WERI-Rb-1 (cell line): ENCODE data around the gene UNC5A.

Experiments used
- DNase-seq: peaks from one replicate; pipeline ENCODE4 v3.0.0-alpha.2; 2020
- H3K27ac ChIP-seq: fragments of 250-450 bp; sonication (Bioruptor Pico); 2 replicates; pipeline ENCODE4 v1.5.1; 2020; ENCODE audit warnings: mild to moderate bottlenecking, moderate library complexity
- H3K27me3 ChIP-seq: fragments of 250-450 bp; sonication (Bioruptor Pico); 2 replicates; pipeline ENCODE4 v1.5.1; 2021; ENCODE audit warnings: mild to moderate bottlenecking, low read depth, moderate library complexity; ENCODE audit not compliant: insufficient read depth, severe bottlenecking
- H3K36me3 ChIP-seq: fragments of 250-450 bp; sonication (Bioruptor Pico); 2 replicates; pipeline ENCODE4 v1.5.1; 2020; ENCODE audit warnings: mild to moderate bottlenecking, moderate library complexity
- H3K4me3 ChIP-seq: 2 replicates; pipeline ENCODE4 v1.5.1; 2011; ENCODE audit warnings: low read depth, mild to moderate bottlenecking, control low read depth, low read length
- H3K9me3 ChIP-seq: fragments of 250-450 bp; sonication (Bioruptor Pico); 2 replicates; pipeline ENCODE4 v1.5.1; 2021; ENCODE audit warnings: mild to moderate bottlenecking, moderate library complexity; ENCODE audit not compliant: severe bottlenecking
- TF ChIP-seq, protein P1 (sequence below): IDR thresholded peaks from 2 replicates; pipeline ENCODE4 v1.5.1; 2011; ENCODE audit warnings: low read depth, mild to moderate bottlenecking, control low read depth, inconsistent platforms, low read length

UNC5A gene

DNA sequence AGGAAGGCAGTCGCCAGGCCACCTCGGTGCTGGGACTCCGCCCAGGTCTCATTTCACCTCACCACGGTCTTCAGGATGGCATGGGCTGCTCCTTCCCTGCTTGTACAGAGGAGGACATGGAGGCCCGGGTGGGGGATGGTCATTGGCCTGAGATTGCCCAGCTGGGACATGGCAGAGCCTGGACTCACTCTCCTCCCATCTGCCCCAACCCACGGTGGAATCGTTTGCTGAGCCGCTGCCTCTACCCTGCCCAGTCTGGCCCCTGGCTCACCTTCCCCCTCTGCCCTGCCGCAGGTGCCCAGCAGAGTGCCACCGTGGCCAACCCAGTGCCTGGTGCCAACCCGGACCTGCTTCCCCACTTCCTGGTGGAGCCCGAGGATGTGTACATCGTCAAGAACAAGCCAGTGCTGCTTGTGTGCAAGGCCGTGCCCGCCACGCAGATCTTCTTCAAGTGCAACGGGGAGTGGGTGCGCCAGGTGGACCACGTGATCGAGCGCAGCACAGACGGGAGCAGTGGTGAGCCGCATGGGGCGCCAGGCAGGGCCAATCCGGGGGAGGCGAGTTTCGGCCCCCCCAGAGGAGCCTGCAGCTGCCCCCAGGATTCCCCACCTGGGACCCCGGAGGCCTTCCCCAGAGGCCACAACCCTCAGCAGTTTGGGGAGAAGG lies 52.1 kb downstream of the UNC5A start:
- Histone ChIP-seq H3K4me3 (no peak overlapping the region), H3K9me3 (no peaks in the 10 kb centered on the region), H3K27me3 (no peaks in the 10 kb centered on the region), H3K27ac (no peak overlapping the region), H3K36me3 (no peaks in the 10 kb centered on the region)
- TF ChIP-seq, protein P1, sequence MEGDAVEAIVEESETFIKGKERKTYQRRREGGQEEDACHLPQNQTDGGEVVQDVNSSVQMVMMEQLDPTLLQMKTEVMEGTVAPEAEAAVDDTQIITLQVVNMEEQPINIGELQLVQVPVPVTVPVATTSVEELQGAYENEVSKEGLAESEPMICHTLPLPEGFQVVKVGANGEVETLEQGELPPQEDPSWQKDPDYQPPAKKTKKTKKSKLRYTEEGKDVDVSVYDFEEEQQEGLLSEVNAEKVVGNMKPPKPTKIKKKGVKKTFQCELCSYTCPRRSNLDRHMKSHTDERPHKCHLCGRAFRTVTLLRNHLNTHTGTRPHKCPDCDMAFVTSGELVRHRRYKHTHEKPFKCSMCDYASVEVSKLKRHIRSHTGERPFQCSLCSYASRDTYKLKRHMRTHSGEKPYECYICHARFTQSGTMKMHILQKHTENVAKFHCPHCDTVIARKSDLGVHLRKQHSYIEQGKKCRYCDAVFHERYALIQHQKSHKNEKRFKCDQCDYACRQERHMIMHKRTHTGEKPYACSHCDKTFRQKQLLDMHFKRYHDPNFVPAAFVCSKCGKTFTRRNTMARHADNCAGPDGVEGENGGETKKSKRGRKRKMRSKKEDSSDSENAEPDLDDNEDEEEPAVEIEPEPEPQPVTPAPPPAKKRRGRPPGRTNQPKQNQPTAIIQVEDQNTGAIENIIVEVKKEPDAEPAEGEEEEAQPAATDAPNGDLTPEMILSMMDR, result no peak
- no peak for DNase-seq

DNA sequence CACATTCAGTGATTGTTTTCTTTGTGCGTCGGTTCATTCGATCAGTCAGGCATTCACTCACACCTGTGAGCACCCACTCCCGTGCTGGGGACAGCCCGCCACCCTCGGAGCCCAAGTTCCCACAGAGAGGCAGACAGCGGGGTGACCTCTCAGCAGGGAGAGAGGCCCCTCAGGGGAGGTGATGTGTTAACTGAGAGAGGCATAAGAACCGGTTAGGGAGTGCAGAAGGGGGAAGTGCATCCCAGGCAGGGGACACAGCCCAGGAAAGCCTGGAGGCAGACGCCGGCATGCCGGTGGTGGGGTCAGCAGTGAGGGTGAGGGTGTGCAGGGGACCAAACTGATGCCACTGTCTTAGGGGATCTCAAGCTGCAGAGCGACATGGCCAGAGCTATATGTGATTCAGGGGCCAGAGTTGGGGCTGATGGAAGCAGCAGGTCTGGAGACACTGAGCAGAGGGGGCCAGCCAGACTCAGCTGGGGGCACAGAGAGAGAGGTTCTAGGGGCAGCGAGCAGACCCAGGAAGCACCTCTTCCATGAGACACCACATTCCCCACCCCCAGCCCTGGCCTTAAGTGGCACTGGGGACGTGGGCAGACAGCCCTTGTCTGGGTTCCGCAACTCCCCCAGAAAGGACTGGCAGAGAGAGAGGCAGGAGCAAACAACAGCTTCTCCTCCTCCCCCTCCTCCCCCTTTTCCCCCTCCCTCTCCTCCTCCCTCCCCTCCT lies 52.8 kb downstream of the UNC5A start:
- DNase-seq, result no peak
- TF ChIP-seq, protein P1, result no peak
- no peaks in the 10 kb centered on the region for H3K36me3 ChIP-seq
- H3K9me3 ChIP-seq, result no peaks in the 10 kb centered on the region
- no peak overlapping the region for H3K4me3 ChIP-seq
- H3K27me3 ChIP-seq, result no peaks in the 10 kb centered on the region
- no peak overlapping the region for H3K27ac ChIP-seq

DNA sequence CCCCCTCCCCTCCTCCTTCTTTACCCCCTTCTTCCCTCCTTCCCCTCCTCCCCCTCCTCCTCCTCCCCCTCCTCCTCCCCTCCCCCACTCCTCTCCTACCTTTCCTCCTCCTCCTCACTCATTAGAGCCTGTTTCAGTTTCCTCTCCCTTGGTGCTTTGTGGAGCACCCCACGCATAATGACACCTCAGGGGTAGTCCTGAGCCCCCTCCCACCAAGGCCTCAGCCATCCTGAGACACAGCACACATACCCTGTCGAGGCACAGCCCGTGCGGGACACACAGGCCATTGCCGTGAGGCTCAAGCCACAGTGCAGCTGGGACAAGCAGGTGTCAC lies 53.4 kb downstream of the UNC5A start:
- Histone ChIP-seq H3K27ac (no peak overlapping the region), H3K27me3 (no peaks in the 10 kb centered on the region), H3K36me3 (no peaks in the 10 kb centered on the region), H3K9me3 (no peaks in the 10 kb centered on the region), H3K4me3 (no peak overlapping the region)
- no peak for DNase-seq
- TF ChIP-seq, protein P1, result no peak

DNA sequence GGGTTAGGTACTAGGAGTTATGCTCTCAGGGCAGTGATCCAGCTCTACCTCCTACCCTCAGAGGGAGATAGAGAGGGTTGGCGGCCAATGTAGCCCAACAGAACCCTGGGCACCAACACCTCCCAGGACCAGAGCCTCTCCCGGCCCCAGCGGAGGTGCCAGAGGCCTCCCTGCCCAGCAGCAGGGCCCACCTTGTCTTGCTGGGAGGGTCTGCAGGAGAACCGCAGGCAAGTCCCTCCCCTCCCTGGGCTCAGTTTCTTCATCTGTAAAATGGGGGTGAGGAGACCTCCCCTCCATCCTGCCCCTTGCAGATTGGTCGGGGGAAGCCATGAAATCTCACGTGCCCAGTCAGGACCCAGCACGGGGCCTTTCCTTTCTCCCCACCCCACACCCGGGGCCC lies 54.4 kb downstream of the UNC5A start:
- no peak overlapping the region for H3K27ac ChIP-seq
- DNase-seq, result no peak
- H3K27me3 ChIP-seq, result no peaks in the 10 kb centered on the region
- no peak overlapping the region for H3K4me3 ChIP-seq
- no peaks in the 10 kb centered on the region for H3K9me3 ChIP-seq
- no peaks in the 10 kb centered on the region for H3K36me3 ChIP-seq
- TF ChIP-seq, protein P1, result no peak

DNA sequence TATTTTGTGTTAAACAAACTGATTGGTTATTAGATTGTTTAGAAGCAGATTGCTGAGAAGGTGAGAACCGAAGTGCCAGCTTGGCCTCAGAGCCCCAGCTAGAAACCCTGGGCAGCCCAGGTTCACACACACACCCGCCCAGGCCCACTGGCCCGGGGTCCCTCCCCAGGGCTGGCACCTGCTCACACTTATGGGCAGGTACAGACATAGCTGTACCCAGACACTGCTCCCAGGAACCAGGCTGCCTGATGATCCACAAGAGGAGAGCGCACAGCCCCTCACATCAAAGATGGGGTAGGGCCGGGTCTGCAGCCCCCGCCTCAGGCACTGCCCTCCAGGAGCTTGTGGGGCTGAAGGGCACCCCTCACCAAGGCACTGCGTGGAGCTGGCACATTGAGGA lies 55.6 kb downstream of the UNC5A start:
- Histone ChIP-seq H3K36me3 (no peaks in the 10 kb centered on the region), H3K9me3 (no peaks in the 10 kb centered on the region), H3K27ac (no peak overlapping the region), H3K27me3 (no peaks in the 10 kb centered on the region), H3K4me3 (no peak overlapping the region)
- TF ChIP-seq, protein P1, result no peak
- DNase-seq, result no peak
